Measurements from ENCODE around the gene UST.

GRCh38 chr6:149102324-149102723, 355.5 kb downstream of the UST start:
- TF ChIP-seq CTCF (IDR thresholded peaks at IDR 0.05): no peak
- TF ChIP-seq POLR2A (IDR thresholded peaks at IDR 0.05): no peak

All from right lobe of liver (tissue), 4 donors.